GM19351 (cell line): Measurements from ENCODE around the gene FITM1.

Experiments used
- ATAC-seq: cut with Tn5 transposase; IDR thresholded peaks from one replicate; pipeline ENCODE4 v1.9.1; 2021; ENCODE audit warnings: mild to moderate bottlenecking, moderate library complexity; ENCODE audit not compliant: unreplicated experiment

Gene FITM1

GRCh38 chr14:24130380-24130716, at the start of gene FITM1:
TSS of gene FITM1 (plus strand) at chr14:24130659. CDS start at chr14:24131564, 905 bp downstream.
- ATAC-seq = no peak

- peak; percentile 89 for ATAC-seq
Observed at GRCh38 chr14:24080888-24081738, 49.3 kb upstream of the FITM1 start.

- no peak for ATAC-seq
Observed at GRCh38 chr14:24081739-24082211, 48.7 kb upstream of the FITM1 start.

DNA sequence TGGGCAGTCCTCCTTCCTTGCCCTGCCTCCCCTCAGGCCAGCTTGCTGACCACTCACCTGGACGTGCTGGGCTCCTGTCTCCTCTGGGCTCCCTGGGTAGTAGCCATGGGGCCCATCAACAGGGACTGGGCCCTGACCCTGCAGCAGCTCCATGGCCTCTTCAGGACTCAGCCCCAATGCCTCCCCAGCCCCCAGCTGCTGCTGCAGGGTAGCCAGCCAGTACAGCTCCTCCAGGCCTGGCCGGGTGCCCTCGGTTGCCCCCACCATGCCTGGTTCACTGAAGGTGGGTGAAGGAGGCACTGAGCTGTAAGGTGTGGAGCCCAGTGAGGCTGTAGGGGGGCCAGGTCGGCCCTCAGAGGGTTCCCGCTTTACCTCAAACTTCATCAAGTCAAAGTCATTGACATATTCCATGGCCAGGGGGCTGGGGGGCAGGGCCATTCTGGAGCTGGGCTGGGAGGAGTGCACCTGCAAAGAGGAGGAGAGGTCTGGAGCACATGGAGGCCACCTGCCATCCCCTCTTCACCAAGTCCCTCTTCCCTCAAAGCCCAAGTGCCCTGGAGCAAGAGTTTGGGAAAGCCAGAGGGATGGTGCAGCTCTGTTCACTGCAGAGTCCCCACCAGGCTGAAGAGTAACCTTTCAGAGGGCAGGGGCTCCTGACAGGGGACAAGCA, 47.9 kb upstream of the FITM1 start:
- ATAC-seq = no peak

DNA sequence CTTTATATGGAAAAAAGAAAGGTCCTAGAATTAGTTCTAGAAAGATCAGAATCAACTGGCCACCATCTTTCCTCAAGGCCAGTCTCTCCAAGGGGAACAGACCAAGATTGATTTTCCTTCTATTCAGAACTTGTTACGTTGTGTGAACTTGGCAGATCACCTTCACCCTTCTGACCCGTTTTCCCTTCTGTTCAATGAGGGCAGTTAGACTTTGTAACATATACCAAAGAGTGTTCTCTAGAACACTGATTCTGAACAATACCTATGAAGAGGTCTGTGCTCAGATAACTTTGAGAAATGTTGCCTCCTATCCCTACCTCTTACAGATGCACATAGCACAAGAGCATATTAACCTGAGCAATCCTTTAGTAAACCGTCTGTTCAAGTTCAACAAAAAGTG, 47.0 kb upstream of the FITM1 start:
- ATAC-seq = no peak

DNA sequence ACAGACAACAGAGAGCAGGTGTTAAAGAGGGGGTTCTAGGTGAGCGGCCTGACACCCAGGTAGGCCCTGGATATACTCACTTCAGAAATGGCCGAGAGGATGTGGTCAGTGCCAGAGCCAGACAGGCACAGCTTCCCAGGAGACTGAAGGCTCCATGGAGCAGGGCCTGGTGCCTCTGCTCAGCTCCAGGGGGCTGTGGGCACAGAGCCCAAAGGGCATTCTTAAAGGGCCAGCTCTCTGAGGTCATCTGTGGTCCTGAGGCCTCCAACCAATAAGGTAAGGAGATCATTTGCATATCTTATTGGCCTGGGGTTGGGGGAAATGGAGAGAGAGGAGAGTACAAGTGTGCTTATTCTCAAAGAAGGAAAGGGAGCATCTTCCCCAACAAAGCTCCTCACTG, 46.0 kb upstream of the FITM1 start:
- ATAC-seq = no peak

- no peak for ATAC-seq
Observed at GRCh38 chr14:24085215-24085614, 45.2 kb upstream of the FITM1 start.

DNA sequence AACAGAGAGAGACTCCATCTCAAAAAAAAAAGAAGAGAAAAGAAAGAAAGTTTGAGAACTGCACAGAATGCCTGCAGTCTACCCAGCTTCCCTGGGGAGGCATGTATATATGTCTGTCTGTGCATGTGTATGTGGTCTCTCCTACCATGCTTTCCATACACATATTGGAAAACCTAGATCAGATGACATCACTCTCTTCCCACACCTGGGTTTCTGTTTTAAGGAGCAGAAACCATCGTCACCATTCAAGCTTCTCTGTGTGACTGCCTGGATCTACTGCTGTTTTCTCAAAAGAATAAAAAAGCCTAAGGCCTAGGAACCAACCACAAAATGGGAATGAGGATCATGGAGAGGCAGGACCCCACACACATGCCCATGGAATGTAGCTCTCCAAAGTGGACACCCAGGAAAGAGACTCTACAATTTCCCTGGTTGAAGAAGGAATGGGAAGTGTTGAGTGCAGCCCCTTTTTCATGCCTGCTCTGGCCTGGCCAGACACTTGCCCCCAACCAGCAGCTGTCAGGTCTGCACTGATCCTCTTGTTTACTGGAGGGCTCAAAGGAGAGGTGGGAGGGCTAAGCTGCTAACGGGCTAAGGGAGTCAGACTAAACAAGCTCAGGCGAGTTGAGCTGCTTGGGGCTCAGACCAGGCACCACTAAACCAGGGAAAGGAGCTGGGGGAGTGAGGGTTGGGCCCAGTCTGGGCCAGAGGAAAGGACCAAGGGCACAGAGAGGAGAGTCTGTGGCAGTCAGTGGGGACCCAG, 44.1 kb upstream of the FITM1 start:
- no peak for ATAC-seq

DNA sequence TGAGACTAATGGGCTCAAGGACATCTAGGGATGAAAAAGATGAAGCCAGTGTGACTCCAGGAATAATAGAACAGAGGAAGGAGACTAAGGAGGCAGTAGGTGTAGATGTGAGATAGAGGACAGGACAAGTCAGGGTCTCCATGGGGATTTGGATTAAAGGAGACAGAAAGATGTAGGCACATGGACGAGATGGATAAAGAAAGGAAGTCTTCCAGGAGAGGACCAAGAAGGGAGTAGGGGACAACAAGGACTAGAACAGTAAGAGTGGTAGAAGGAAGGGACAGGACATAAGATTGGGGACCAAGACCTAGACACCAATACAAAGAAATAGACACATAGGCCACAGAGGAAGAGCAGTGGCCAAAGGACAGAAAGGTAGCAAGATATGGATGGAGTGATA, 43.5 kb upstream of the FITM1 start:
- no peak for ATAC-seq

DNA sequence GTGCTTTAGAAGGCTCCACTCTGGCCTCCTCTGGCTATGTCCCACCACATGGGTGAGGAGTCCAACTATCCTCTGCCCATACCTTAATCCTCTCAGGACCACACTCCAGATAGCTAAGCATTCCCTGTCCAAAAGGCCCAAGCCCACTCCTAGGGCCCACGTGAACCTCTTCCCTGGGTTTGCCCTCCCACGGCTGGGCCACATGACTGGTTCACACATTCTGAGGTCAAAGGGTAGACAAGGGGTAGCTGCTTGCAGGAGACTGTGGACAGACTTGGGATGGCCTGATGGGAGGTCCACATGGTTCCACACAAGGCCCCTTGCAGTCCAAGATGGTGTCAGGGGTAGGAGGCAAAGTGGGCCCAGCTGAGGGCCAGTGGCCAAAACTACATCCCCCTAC, 42.4 kb upstream of the FITM1 start:
- no peak for ATAC-seq

DNA sequence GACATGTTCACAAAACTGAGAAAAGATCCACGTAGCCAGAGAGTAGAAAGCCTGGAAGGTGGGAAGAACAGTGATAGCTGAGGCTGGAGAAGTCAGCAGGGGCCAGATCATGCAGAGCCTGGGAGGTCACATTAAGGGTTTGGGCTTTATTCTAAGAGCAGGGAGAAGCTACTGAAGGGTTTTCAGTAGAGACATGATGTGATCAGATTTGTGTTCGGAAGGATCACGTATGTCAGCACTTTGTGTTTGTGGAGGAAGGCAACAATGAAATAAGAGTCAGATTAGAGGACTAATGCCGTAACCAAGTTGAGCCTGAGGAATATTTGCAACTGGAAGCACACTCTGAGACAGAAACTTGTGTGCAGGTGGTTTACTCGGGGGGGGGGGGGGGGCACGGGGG, 40.6 kb upstream of the FITM1 start:
- no peak for ATAC-seq

- no peak for ATAC-seq
Observed at GRCh38 chr14:24092110-24092504, 38.4 kb upstream of the FITM1 start.

GRCh38 chr14:24092505-24093206, 37.8 kb upstream of the FITM1 start:
- ATAC-seq = no peak

DNA sequence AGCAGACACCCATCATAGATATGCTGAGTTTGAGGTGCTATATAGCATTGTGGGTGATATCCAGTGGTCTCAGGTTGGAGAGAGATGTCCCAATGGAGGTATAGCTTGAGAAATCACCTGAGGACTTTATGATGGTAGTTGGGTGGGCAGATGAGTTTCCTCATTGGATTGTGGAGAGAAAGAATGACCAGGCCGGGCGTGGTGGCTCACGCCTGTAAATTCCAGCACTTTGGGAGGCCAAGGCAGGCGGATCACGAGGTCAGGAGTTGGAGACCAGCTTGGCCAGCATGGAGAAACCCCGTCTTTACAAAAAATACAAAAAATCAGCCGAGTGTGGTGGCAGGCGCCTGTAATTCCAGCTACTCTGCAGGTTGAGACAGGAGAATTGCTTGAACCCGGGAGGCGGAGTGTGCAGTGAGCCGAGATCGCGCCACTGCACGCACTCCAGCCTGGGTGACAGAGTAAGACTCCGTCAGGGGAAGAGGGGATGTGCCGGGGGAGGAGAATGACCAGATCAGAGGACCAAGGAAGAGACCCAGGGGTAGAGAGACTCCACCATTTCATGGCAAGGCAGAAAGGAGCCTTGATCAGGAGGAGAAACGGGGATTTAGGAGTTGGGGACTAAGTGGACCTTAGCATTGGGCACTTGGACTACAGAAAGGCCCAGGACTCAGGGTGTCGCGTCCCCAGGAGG, 37.1 kb upstream of the FITM1 start:
- ATAC-seq = no peak

DNA sequence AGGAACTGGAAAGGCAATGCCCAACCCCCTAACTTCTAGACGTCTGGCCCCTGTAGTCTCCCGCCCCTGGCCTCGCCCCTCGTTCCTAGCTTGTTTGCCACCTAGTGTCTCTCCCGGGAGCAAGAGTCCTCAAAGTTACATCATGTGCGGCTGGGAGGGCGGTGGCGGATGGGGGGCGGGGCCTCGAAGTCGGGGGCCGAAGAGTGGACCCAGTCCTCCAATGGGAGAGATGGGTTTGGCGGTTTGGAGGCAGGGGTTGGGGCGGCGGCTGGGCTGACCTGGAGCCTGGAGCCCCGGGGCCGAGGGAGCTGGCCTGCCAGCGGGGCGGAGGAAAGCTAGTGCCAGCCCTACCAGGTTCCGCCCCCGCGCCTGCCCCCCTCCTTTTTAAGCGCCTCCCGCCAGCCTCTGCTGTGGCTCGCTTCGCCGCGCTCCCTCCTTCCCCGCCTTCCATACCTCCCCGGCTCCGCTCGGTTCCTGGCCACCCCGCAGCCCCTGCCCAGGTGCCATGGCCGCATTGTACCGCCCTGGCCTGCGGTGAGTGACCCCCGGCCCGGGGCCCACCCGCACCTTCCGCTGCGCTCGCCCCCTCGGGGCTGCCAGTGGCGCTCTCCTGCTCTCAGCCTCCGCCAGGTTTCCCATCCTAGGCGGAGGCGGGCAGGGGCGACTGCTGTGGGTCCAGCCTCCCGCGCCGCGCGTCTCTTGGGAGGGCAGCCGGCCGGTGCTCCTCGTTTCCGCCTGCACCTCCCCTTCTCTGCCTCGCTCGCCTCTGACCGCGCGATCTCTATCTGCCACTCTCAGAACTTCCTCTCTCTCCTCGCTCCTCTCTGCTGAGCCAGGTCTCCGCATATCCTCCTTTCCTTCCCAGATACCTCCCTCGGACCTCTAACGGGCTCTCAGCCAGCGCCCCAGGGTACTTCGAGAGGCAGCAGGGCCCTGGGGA, 36.3 kb upstream of the FITM1 start, which contains the start of gene PCK2:
Gene PCK2 (plus strand): TSS at position 411 of the 940 bp plus-strand sequence. CDS start 95 bp downstream, at position 506.
- peak; percentile 45 for ATAC-seq

DNA sequence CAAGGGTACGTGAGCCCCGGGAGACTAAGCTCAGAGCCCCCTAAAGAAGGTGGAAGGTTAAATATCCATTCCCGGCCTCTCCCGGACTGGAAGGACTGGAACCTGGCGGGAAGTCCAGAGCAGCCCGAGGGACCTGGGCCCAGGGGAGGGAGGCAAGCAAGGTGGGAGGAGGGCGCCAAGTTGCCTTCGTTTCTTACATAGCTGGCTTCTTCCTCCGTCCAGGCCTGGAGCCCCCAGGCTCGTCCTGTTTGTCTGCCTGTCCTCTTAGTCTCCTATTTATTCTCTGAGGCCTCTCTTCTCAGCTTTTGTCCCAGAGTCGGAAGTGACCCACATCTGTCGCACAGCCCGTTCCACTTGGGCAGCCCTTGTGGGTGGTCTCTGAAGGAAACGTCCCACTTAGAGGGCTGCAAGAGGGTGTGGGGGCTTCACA, 35.6 kb upstream of the FITM1 start:
- ATAC-seq = no peak

GRCh38 chr14:24095271-24096068, 35.0 kb upstream of the FITM1 start:
- ATAC-seq = peak; percentile 78

- no peak for ATAC-seq
Observed at GRCh38 chr14:24096545-24097181, 33.8 kb upstream of the FITM1 start.
